22Rv1 (cell line): ENCODE data around the gene FAM174B.

ENCODE experiments used
- H3K27ac ChIP-seq: fragments of 450-650 bp; 2 replicates; pipeline ENCODE4 v1.5.1; 2017
- CTCF ChIP-seq: fragments of 450-650 bp; IDR thresholded peaks from 2 replicates; pipeline ENCODE4 v1.5.1; 2017; ENCODE audit warnings: mild to moderate bottlenecking
- ZFX ChIP-seq: fragments of 450-650 bp; IDR thresholded peaks from 2 replicates; pipeline ENCODE4 v1.6.1; 2017; ENCODE audit warnings: antibody characterized with exemption, borderline replicate concordance

Gene FAM174B

GRCh38 chr15:92580933-92581445 is 74.6 kb downstream of the FAM174B start:
- no peak for TF ChIP-seq CTCF
- TF ChIP-seq ZFX, result no peak
- H3K27ac ChIP-seq, result no peak overlapping the region

- H3K27ac ChIP-seq, result no peak overlapping the region
- TF ChIP-seq ZFX, result no peak
- no peak for TF ChIP-seq CTCF
These were observed 75.1 kb downstream of the FAM174B start for GRCh38 chr15:92580521-92580920.

GRCh38 chr15:92579931-92580470 is 75.6 kb downstream of the FAM174B start:
- TF ChIP-seq ZFX (no peak), CTCF (no peak)
- H3K27ac ChIP-seq, result no peak overlapping the region

- TF ChIP-seq ZFX, result no peak
- TF ChIP-seq CTCF, result no peak
- no peak overlapping the region for H3K27ac ChIP-seq
These were observed 76.1 kb downstream of the FAM174B start for GRCh38 chr15:92579486-92579885.

- H3K27ac ChIP-seq, result no peak overlapping the region
These were observed 77.3 kb downstream of the FAM174B start for GRCh38 chr15:92578096-92578835.

DNA sequence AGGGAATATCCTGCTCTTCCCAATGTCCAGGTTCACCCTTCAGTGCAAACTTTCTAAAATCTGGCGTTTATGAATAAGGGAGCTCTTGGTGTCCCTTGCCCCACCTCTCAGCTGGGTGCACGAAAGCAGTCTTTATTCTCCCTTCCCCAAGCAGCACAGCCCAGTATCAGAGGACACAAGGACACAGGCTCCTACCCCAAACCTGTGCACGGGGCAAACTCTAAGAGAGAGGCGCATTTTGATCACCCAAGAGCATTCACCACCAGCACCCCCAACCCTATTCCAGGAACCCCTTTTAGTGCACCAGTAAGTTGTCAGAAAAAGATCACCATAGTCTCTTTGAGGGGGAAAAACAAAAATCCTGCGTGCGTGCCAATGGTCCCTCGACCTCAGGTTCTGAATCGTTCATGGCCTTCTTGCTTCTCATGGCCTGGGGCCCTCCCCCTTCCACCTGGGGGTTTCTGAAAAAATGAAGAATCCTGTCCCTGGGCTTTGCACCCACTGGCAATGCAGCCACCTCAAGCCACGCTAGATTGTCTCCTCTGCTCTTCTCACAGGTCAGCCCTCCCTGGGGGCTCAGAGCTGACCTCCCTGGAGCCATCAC is 78.9 kb downstream of the FAM174B start:
- no peak for TF ChIP-seq ZFX
- no peak for TF ChIP-seq CTCF

More at GRCh38 chr15:92578096-92578835, 77.3 kb downstream of the FAM174B start:
- TF ChIP-seq ZFX (no peak), CTCF (no peak)

GRCh38 chr15:92574566-92574965 is 81.0 kb downstream of the FAM174B start:
- TF ChIP-seq CTCF (no peak), ZFX (no peak)
- no peak overlapping the region for H3K27ac ChIP-seq

More for the DNA sequence above, 78.9 kb downstream of the FAM174B start:
- H3K27ac ChIP-seq, result no peak overlapping the region
